A549 (cell line): Measurements from ENCODE around the gene CRNKL1. TPM values are rescaled to one million over a fixed set of nuclear protein-coding genes. Genes with fewer than 3 reads are reported as not detected.

ENCODE experiments used
- ATAC-seq, 2 experiments: fragments of 200-7000 bp in 1 of 2; fragments of >200 bp in 1 of 2; cut with Nextera tagmentation in 1 of 2; cut with Tn5 transposase in 1 of 2; 3 replicates each; pipeline versions ENCODE4 v1.8.0 to v1.9.1; 2018 to 2020; ENCODE audit warnings: mild to moderate bottlenecking in 1 of 2, moderate library complexity in 1 of 2
- CTCF ChIA-PET: fragments of 300-600 bp; sonication (Branson Sonifier 250); formaldehyde crosslinking; extraction: SDS; loops from one replicate; lab custom pipeline; 2021; ENCODE audit warnings: antibody characterized with exemption, inconsistent platforms; lab: Yijun Ruan, JAX
- POLR2A ChIA-PET: fragments of 350-600 bp; formaldehyde crosslinking; extraction: SDS; loops from one replicate; lab custom pipeline; 2021; ENCODE audit warnings: antibody characterized with exemption, inconsistent platforms; lab: Yijun Ruan, JAX
- DNase-seq, 2 experiments: peaks; one replicate each; pipeline versions ENCODE4 v3.0.0 to v3.0.0-alpha.2; 2011 to 2016; ENCODE audit warnings: low read depth in 1 of 2, low spot score in 1 of 2
- FAIRE-seq: peaks from 2 replicates; lab custom pipeline; 2011; peaks lifted over from hg19 to GRCh38; lab: Jason Lieb, UNC
- H3K27ac ChIP-seq, 2 experiments: fragments of >200 bp; sonication (Bioruptor Twin); formaldehyde crosslinking; 3 replicates each; pipeline ENCODE4 v1.5.1; 2016 to 2017
- H3K4me1 ChIP-seq: fragments of >200 bp; sonication (Bioruptor Twin); formaldehyde crosslinking; 3 replicates; pipeline ENCODE4 v1.6.1; 2016
- H3K4me2 ChIP-seq: fragments of >200 bp; sonication (Bioruptor Twin); formaldehyde crosslinking; 3 replicates; pipeline ENCODE4 v1.6.1; 2016
- H3K4me3 ChIP-seq: fragments of >200 bp; sonication (Bioruptor Twin); formaldehyde crosslinking; 3 replicates; pipeline ENCODE4 v1.5.1; 2016
- H3K9me3 ChIP-seq: fragments of >200 bp; sonication (Bioruptor Twin); formaldehyde crosslinking; 3 replicates; pipeline ENCODE4 v1.6.1; 2016
- CEBPB ChIP-seq, 2 experiments: fragments of >200 bp in 1 of 2; sonication (Bioruptor Twin) in 1 of 2; formaldehyde crosslinking in 1 of 2; IDR thresholded peaks; 2 replicates each; pipeline ENCODE4 v1.6.1; 2012 to 2016
- CHD2 ChIP-seq: fragments of 150-350 bp; IDR thresholded peaks from 2 replicates; pipeline ENCODE4 v1.6.1; 2014; ENCODE audit warnings: low read length; ENCODE audit not compliant: partially characterized antibody
- E2F6 ChIP-seq: IDR thresholded peaks from 2 replicates; pipeline ENCODE4 v1.6.1; 2012; ENCODE audit warnings: low read depth, borderline replicate concordance
- EHF ChIP-seq: fragments of 250-450 bp; sonication (Bioruptor Pico); IDR thresholded peaks from 2 replicates; pipeline ENCODE4 v1.5.0; 2020; ENCODE audit warnings: mild to moderate bottlenecking
- ELK1 ChIP-seq: fragments of 150-350 bp; IDR thresholded peaks from 2 replicates; pipeline ENCODE4 v1.6.1; 2014; ENCODE audit warnings: low read depth, mild to moderate bottlenecking, low read length
- EP300 ChIP-seq, 2 experiments: fragments of >200 bp; sonication (Bioruptor Twin); formaldehyde crosslinking; IDR thresholded peaks; 2 replicates in 1 of 2; 3 replicates in 1 of 2; pipeline ENCODE4 v1.6.1; 2016 to 2017
- FOSL2 ChIP-seq, 2 experiments: fragments of 450-650 bp in 1 of 2; fragments of >200 bp in 1 of 2; sonication (Bioruptor Twin) in 1 of 2; formaldehyde crosslinking; IDR thresholded peaks; 2 replicates each; pipeline versions ENCODE4 v1.5.0 to v1.6.1; 2016 to 2020; ENCODE audit warnings: mild to moderate bottlenecking in 1 of 2, moderate library complexity in 1 of 2
- GATA3 ChIP-seq: IDR thresholded peaks from 2 replicates; pipeline ENCODE4 v1.6.1; 2012; ENCODE audit warnings: borderline replicate concordance
- HES2 ChIP-seq: fragments of >200 bp; sonication (Bioruptor Twin); formaldehyde crosslinking; IDR thresholded peaks from 2 replicates; pipeline ENCODE4 v1.6.1; 2016
- HMGXB4 ChIP-seq: fragments of 250-450 bp; sonication (Bioruptor Pico); IDR thresholded peaks from 2 replicates; pipeline ENCODE4 v1.5.0; 2021; ENCODE audit warnings: mild to moderate bottlenecking, moderate library complexity, borderline replicate concordance
- HOXA7 ChIP-seq: fragments of 250-450 bp; sonication (Bioruptor Pico); IDR thresholded peaks from 2 replicates; pipeline ENCODE4 v1.5.0; 2020; ENCODE audit warnings: mild to moderate bottlenecking, moderate library complexity
- HOXB5 ChIP-seq: fragments of 250-450 bp; sonication (Bioruptor Pico); IDR thresholded peaks from 2 replicates; pipeline ENCODE4 v1.5.0; 2020; ENCODE audit warnings: mild to moderate bottlenecking, moderate library complexity
- MAFK ChIP-seq: fragments of 450-650 bp; IDR thresholded peaks from 2 replicates; pipeline ENCODE4 v1.6.1; 2014; ENCODE audit not compliant: partially characterized antibody
- MAZ ChIP-seq: fragments of 150-350 bp; IDR thresholded peaks from 2 replicates; pipeline ENCODE4 v1.6.1; 2014; ENCODE audit warnings: antibody characterized with exemption, low read depth, low read length, borderline replicate concordance
- MYC ChIP-seq: IDR thresholded peaks from 2 replicates; pipeline ENCODE4 v1.6.1; 2012; ENCODE audit warnings: mild to moderate bottlenecking, inconsistent platforms, low read length, improper control_type of control experiment, borderline replicate concordance
- RAD21 ChIP-seq, 2 experiments: fragments of >200 bp in 1 of 2; sonication (Bioruptor Twin) in 1 of 2; formaldehyde crosslinking in 1 of 2; IDR thresholded peaks in 1 of 2; conservative IDR thresholded peaks in 1 of 2; 2 replicates in 1 of 2; 3 replicates in 1 of 2; pipeline ENCODE4 v1.6.1; 2012 to 2018; ENCODE audit warnings: inconsistent platforms in 1 of 2
- RARB ChIP-seq: fragments of 250-450 bp; sonication (Bioruptor Pico); IDR thresholded peaks from 2 replicates; pipeline ENCODE4 v1.8.0; 2021; ENCODE audit warnings: mild to moderate bottlenecking, moderate library complexity
- RCOR1 ChIP-seq: fragments of 150-350 bp; IDR thresholded peaks from 2 replicates; pipeline ENCODE4 v1.6.1; 2014; ENCODE audit warnings: antibody characterized with exemption, low read length, low read depth
- SMC3 ChIP-seq: fragments of >200 bp; sonication (Bioruptor Twin); formaldehyde crosslinking; IDR thresholded peaks from 3 replicates; pipeline ENCODE4 v1.6.1; 2018; ENCODE audit warnings: inconsistent platforms
- SREBF2 ChIP-seq: fragments of 450-650 bp; IDR thresholded peaks from 2 replicates; pipeline ENCODE4 v1.6.1; 2014; ENCODE audit warnings: mild to moderate bottlenecking, moderate library complexity
- TFCP2L1 ChIP-seq: fragments of 250-450 bp; sonication (Bioruptor Pico); IDR thresholded peaks from 2 replicates; pipeline ENCODE4 v1.5.0; 2021; ENCODE audit warnings: mild to moderate bottlenecking
- ZFP36 ChIP-seq: fragments of 450-650 bp; IDR thresholded peaks from 2 replicates; pipeline ENCODE4 v1.6.1; 2014; ENCODE audit warnings: borderline replicate concordance; ENCODE audit not compliant: partially characterized antibody
- WGBS: methylation state at CpG from one replicate; pipeline ENCODE4 v1.1.6; 2017; ENCODE audit errors: missing lambda C conversion rate; 5-methylcytosine and 5-hydroxymethylcytosine counted together
- polyA plus RNA-seq, 4 experiments: library from polyadenylated mRNA; depleted of rRNA in 3 of 4; stranded (reverse); fragments of >200 nt; fragmentation: RNase III in 1 of 4; extraction: RNeasy Plus Mini Kit Qiagen cat#74134 plus additional on column Dnase treatment in 1 of 4; gene quantifications; 2 replicates in 3 of 4; 3 replicates in 1 of 4; pipeline ENCODE4 v1.2.3, GENCODE V29; 2011 to 2017
- TF ChIP-seq, protein P1 (sequence below): IDR thresholded peaks from 2 replicates; pipeline ENCODE4 v1.6.1; 2012

The CRNKL1 gene
- polyA plus RNA-seq, 2 of the 4 experiments (the other 2 are of a cell fraction) = 19.4 to 32.1 TPM

DNA sequence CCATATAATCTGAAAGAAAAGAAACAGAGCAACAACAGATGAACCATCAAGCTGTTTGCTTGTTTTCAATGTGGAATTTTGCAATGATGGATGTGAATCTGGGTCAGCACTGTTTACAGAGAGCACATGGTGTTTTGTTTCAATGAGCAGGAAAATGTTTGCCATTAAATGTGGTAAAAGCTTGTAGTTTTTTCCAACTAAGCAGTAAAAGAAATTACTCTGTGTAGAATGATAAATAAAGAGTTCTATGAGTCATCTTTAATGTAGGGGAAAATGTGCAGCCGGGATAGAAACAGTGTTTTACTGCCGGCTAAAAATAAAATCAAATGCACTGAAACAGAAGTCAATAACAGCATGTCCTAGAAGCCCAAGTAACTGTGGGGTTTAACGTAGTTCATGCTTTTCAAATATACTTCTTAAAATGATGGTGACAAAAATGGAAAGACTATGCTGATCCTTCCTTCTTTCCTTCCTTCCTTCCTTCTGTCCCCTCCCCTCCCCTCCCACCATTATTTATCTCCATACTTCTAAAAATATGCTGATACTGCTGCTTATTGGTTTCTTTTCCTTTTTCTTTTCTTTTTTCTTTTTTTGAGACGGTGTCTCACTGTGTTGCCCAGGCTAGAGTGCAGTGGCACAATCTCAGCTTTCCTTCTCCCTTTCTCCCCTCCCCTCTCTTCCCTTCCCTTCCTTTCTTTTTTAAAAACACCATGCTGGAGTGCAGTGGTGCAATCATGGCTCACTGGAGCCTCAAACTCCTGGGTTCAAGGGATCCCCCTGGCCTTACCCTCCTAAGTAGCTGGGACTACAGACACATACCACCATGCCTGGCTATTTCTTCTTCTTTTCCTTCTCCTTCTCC, 41.4 kb downstream of the CRNKL1 start:
- DNase-seq = peak in 1 of 2 experiments; percentile 46
- 7% methylated on average over 4 of the region's 4 CpGs for WGBS
- Histone ChIP-seq H3K4me2 (peak overlapping the region; percentile 64), H3K4me1 (peaks cover 15% of the 10 kb centered on the region), H3K27ac (peak overlapping the region; percentile 53 to 70), H3K9me3 (no peaks in the 10 kb centered on the region), H3K4me3 (0 out of 3 replicates have a peak overlapping the region, but pooled peaks have one; percentile 2)
- peak; percentile 73 for FAIRE-seq
- peak in 1 of 2 experiments; percentile 58; a peak in 2 of 4 replicates for TF ChIP-seq CEBPB (IDR thresholded peaks at IDR 0.05)
- no peak for TF ChIP-seq ELK1
- 0 out of 2 replicates have a peak, but pooled peaks have one; percentile 55 for TF ChIP-seq HOXB5 (CRISPR knock-in tag)
- TF ChIP-seq MAZ = no peak
- no peak for TF ChIP-seq ZFP36
- TF ChIP-seq HES2 = no peak
- no peak for TF ChIP-seq EHF (CRISPR knock-in tag)
- TF ChIP-seq CHD2 = no peak
- TF ChIP-seq, protein P1, sequence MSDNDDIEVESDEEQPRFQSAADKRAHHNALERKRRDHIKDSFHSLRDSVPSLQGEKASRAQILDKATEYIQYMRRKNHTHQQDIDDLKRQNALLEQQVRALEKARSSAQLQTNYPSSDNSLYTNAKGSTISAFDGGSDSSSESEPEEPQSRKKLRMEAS = peak; percentile 61
- no peak for TF ChIP-seq TFCP2L1 (CRISPR knock-in tag)
- no peak for TF ChIP-seq HMGXB4 (CRISPR knock-in tag)
- 0 out of 5 replicates have a peak, but pooled peaks of 1 of the 2 experiments have one; percentile 9 for TF ChIP-seq RAD21 (conservative IDR thresholded peaks at IDR 0.05 in 1 of 2, IDR thresholded peaks at IDR 0.05 in 1 of 2)
- TF ChIP-seq RCOR1 = no peak
- peak; percentile 51 for TF ChIP-seq MAFK
- no peak for TF ChIP-seq SREBF2
- no peak for TF ChIP-seq HOXA7 (CRISPR knock-in tag)
- TF ChIP-seq E2F6 = no peak
- TF ChIP-seq RARB (CRISPR knock-in tag) = no peak
- no peak for TF ChIP-seq SMC3
- TF ChIP-seq MYC = peak; percentile 48; the same call in 1 of the 2 replicates
- no peak for TF ChIP-seq EP300 (IDR thresholded peaks at IDR 0.05)
- TF ChIP-seq GATA3 = no peak
- no peak for TF ChIP-seq FOSL2 (IDR thresholded peaks at IDR 0.05)
- peak; percentile 82 for TF ChIP-seq FOSL2 (CRISPR knock-in tag; IDR thresholded peaks at IDR 0.05)
- CTCF ChIA-PET = interaction anchor here (0.6 to 5.2 kb wide), 8 partner anchors 13 to 290 kb away, joined by 3 to 19 read pairs (median 3); no protein-coding TSS in a partner anchor
- POLR2A ChIA-PET = no interaction called here
- ATAC-seq = peak in 1 of 2 experiments; percentile 52; a peak in 3 of 6 replicates
